ENCODE results near the gene MIDN.

DNA sequence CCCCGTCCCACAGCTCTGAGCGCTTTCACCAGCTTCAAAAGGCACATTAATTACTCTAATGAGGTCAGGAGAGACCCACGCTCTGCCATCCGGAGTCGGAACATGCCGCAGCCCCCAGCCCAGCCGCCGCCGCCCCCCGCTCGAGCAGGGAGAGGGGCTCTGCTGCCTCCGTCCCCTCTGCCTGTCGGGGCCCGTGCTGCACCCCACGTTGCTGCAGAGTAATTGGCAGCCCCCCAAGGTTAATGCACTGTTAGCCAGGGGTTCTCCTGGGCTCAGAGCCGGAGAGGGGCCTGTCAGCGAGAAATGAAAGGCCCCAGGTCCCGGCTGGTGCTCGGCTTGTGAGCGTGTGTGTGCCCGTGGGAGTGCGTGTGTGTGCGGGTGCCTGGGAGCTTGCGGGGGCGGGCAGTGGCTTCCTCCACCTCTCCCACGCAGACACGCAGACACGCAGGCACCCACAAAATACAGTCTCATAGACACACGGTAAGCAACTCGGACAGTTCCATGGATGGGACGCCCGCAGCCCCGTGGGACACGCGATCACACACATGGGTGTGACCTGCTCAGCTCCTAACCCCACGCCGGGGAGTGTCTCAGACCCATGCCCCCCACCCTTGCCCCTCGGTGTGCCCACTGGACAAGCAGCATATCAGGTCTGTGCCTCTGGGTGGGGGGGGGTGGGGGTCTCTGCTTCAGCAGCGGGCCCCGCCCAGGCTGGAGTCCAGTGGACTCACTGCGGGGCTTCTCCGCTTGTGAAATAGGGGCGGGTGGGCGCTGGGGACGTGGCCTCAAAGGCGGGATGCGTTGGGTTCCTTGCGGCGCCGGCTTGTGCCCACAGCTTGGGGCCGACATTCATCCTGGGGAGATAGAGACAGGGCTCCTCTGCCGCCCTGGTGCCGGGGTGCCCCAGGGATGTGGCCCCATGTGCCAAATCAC lies 32.5 kb downstream of the MIDN start:
- TF ChIP-seq EP300 (IDR thresholded peaks at IDR 0.05), result no peak
- no peak for TF ChIP-seq POLR2A (IDR thresholded peaks at IDR 0.05)
- TF ChIP-seq, protein P1, sequence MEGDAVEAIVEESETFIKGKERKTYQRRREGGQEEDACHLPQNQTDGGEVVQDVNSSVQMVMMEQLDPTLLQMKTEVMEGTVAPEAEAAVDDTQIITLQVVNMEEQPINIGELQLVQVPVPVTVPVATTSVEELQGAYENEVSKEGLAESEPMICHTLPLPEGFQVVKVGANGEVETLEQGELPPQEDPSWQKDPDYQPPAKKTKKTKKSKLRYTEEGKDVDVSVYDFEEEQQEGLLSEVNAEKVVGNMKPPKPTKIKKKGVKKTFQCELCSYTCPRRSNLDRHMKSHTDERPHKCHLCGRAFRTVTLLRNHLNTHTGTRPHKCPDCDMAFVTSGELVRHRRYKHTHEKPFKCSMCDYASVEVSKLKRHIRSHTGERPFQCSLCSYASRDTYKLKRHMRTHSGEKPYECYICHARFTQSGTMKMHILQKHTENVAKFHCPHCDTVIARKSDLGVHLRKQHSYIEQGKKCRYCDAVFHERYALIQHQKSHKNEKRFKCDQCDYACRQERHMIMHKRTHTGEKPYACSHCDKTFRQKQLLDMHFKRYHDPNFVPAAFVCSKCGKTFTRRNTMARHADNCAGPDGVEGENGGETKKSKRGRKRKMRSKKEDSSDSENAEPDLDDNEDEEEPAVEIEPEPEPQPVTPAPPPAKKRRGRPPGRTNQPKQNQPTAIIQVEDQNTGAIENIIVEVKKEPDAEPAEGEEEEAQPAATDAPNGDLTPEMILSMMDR (IDR thresholded peaks at IDR 0.05), result no peak
- TF ChIP-seq POLR2AphosphoS5 (IDR thresholded peaks at IDR 0.05), result no peak

Data from suprapubic skin (tissue), 4 donors.